IPS DF 6.9 (cell line): Measurements from ENCODE around the gene APOO.
"Not testable (repeated sequence)": the region's sequence is repeated elsewhere in the genome, so short reads cannot be mapped to it uniquely, and the experiment has no call there.

Experiments
- DNase-seq: peaks from one replicate; pipeline ENCODE4 v3.0.0-alpha.2; 2013; ENCODE audit warnings: low read depth, low spot score
- H3K27ac ChIP-seq: one replicate; pipeline ENCODE4 v1.5.1; 2013; ENCODE audit warnings: low read length, control low read depth
- H3K27me3 ChIP-seq: 2 replicates; pipeline ENCODE4 v1.6.1; 2013; ENCODE audit warnings: mild to moderate bottlenecking, low read length; ENCODE audit not compliant: control insufficient read depth, insufficient read depth
- H3K36me3 ChIP-seq: 2 replicates; pipeline ENCODE4 v1.6.1; 2013; ENCODE audit warnings: low read length; ENCODE audit not compliant: control insufficient read depth, insufficient read depth
- H3K4me1 ChIP-seq: 2 replicates; pipeline ENCODE4 v1.6.1; 2013; ENCODE audit warnings: low read length; ENCODE audit not compliant: control insufficient read depth, insufficient read depth
- H3K4me3 ChIP-seq: 2 replicates; pipeline ENCODE4 v1.5.1; 2013; ENCODE audit warnings: mild to moderate bottlenecking, low read length
- H3K9me3 ChIP-seq: 2 replicates; pipeline ENCODE4 v1.6.1; 2013; ENCODE audit warnings: low read length, inconsistent platforms; ENCODE audit not compliant: control insufficient read depth, insufficient read depth
- WGBS: extraction: QIAGEN DNeasy Blood & Tissue Kit; methylation state at CpG from one replicate; pipeline ENCODE4 v1.1.7; 2013; ENCODE audit warnings: mixed read lengths, missing lambda C conversion rate; ENCODE audit not compliant: insufficient read length, insufficient coverage; 5-methylcytosine and 5-hydroxymethylcytosine counted together

APOO gene

GRCh38 chrX:23904096-23904495 is 3.6 kb downstream of the APOO start:
- DNase-seq, result no peak
- Histone ChIP-seq H3K9me3 (no peaks in the 10 kb centered on the region), H3K27me3 (no peaks in the 10 kb centered on the region), H3K4me1 (no peaks in the 10 kb centered on the region; the same call in 1 of the 2 replicates), H3K27ac (no peak overlapping the region), H3K36me3 (no peaks in the 10 kb centered on the region), H3K4me3 (no peak overlapping the region)
- no CpG with 5 or more reads among the region's 2 CpGs for WGBS

- Histone ChIP-seq H3K9me3 (no peaks in the 10 kb centered on the region), H3K27me3 (no peaks in the 10 kb centered on the region), H3K4me3 (no peak overlapping the region), H3K27ac (no peak overlapping the region), H3K4me1 (no peaks in the 10 kb centered on the region; the same call in 1 of the 2 replicates), H3K36me3 (no peaks in the 10 kb centered on the region)
- WGBS, result no CpG with 5 or more reads among the region's 2 CpGs
- no peak for DNase-seq
Measured at GRCh38 chrX:23902419-23902818, 5.3 kb downstream of the APOO start.

GRCh38 chrX:23901805-23902204 is 5.9 kb downstream of the APOO start:
- Histone ChIP-seq H3K27ac (no peak overlapping the region), H3K4me3 (no peak overlapping the region), H3K9me3 (no peaks in the 10 kb centered on the region), H3K27me3 (no peaks in the 10 kb centered on the region), H3K36me3 (no peaks in the 10 kb centered on the region), H3K4me1 (no peaks in the 10 kb centered on the region; the same call in 1 of the 2 replicates)
- WGBS, result no CpG with 5 or more reads among the region's 1 CpG
- no peak for DNase-seq

GRCh38 chrX:23901060-23901459 is 6.7 kb downstream of the APOO start:
- Histone ChIP-seq H3K9me3 (no peaks in the 10 kb centered on the region), H3K4me1 (no peaks in the 10 kb centered on the region; the same call in 1 of the 2 replicates), H3K36me3 (no peaks in the 10 kb centered on the region), H3K27ac (no peak overlapping the region), H3K4me3 (no peak overlapping the region), H3K27me3 (no peaks in the 10 kb centered on the region)
- WGBS, result no CpG with 5 or more reads among the region's 3 CpGs
- DNase-seq, result no peak

GRCh38 chrX:23900220-23900797 is 7.4 kb downstream of the APOO start:
- Histone ChIP-seq H3K27ac (no peak overlapping the region), H3K27me3 (no peaks in the 10 kb centered on the region), H3K9me3 (no peaks in the 10 kb centered on the region), H3K4me3 (no peak overlapping the region), H3K4me1 (no peaks in the 10 kb centered on the region; the same call in 1 of the 2 replicates), H3K36me3 (no peaks in the 10 kb centered on the region)
- DNase-seq, result no peak
- no CpG with 5 or more reads among the region's 12 CpGs for WGBS

- H3K9me3 ChIP-seq, result no peaks in the 10 kb centered on the region
- H3K4me3 ChIP-seq, result no peak overlapping the region
- no peaks in the 10 kb centered on the region; the same call in 1 of the 2 replicates for H3K4me1 ChIP-seq
- no peaks in the 10 kb centered on the region for H3K36me3 ChIP-seq
- H3K27ac ChIP-seq, result no peak overlapping the region
- WGBS, result no CpG with 5 or more reads among the region's 3 CpGs
- no peaks in the 10 kb centered on the region for H3K27me3 ChIP-seq
- DNase-seq, result no peak
Measured at GRCh38 chrX:23898412-23898959, 9.3 kb downstream of the APOO start.

- Histone ChIP-seq H3K27ac (no peak overlapping the region), H3K9me3 (no peaks in the 10 kb centered on the region), H3K36me3 (no peaks in the 10 kb centered on the region), H3K27me3 (no peaks in the 10 kb centered on the region), H3K4me3 (no peak overlapping the region), H3K4me1 (no peaks in the 10 kb centered on the region; the same call in 1 of the 2 replicates)
- no peak for DNase-seq
- no CpG with 5 or more reads among the region's 2 CpGs for WGBS
Measured at GRCh38 chrX:23896981-23897380, 10.8 kb downstream of the APOO start.

- not testable (repeated sequence) for H3K9me3 ChIP-seq, H3K27me3 ChIP-seq, H3K36me3 ChIP-seq, H3K4me1 ChIP-seq, H3K27ac ChIP-seq, DNase-seq, H3K4me3 ChIP-seq
- WGBS, result no CpG with 5 or more reads among the region's 4 CpGs
Measured at GRCh38 chrX:23896539-23896938, 11.2 kb downstream of the APOO start.

GRCh38 chrX:23894993-23895392 is 12.7 kb downstream of the APOO start:
- H3K4me1 ChIP-seq, H3K27me3 ChIP-seq, H3K4me3 ChIP-seq, DNase-seq, H3K9me3 ChIP-seq, H3K27ac ChIP-seq, H3K36me3 ChIP-seq: not testable (repeated sequence)
- WGBS, result no CpG with 5 or more reads among the region's 6 CpGs

GRCh38 chrX:23890933-23891332 is 16.8 kb downstream of the APOO start:
- Histone ChIP-seq H3K36me3 (no peaks in the 10 kb centered on the region), H3K27me3 (no peaks in the 10 kb centered on the region), H3K27ac (no peak overlapping the region), H3K4me1 (no peaks in the 10 kb centered on the region), H3K4me3 (no peak overlapping the region), H3K9me3 (no peaks in the 10 kb centered on the region)
- DNase-seq, result no peak
- WGBS, result no CpG with 5 or more reads among the region's 4 CpGs

- no peak for DNase-seq
- Histone ChIP-seq H3K4me3 (no peak overlapping the region), H3K4me1 (no peaks in the 10 kb centered on the region), H3K27me3 (no peaks in the 10 kb centered on the region), H3K27ac (no peak overlapping the region), H3K9me3 (no peaks in the 10 kb centered on the region), H3K36me3 (no peaks in the 10 kb centered on the region)
- no CpG with 5 or more reads among the region's 3 CpGs for whole genome bisulfite sequencing
Measured at GRCh38 chrX:23888887-23889501, 18.7 kb downstream of the APOO start.
